ENCODE data around the gene PDE4C. TPM values are rescaled to one million over a fixed set of nuclear protein-coding genes. Genes with fewer than 3 reads are reported as not detected.

PDE4C gene
- total RNA-seq, 1 experiment from 2014 or later, result 0.42 TPM

- Mint-ChIP-seq H3K36me3 (ENCODE audit: insufficient read depth, unreplicated experiment) (peaks cover 6% of the 10 kb centered on the region), H3K27ac (ENCODE audit: low read depth, unreplicated experiment) (no peak overlapping the region), H3K27me3 (ENCODE audit: insufficient read depth, unreplicated experiment) (no peaks in the 10 kb centered on the region), H3K4me3 (ENCODE audit: unreplicated experiment) (no peak overlapping the region), H3K9me3 (ENCODE audit: unreplicated experiment) (no peaks in the 10 kb centered on the region), H3K4me1 (ENCODE audit: insufficient read depth, unreplicated experiment) (no peaks in the 10 kb centered on the region)
- CTCF ChIA-PET, result interaction anchor here (1.6 kb wide), 1 partner anchor 16 kb away, joined by 5 read pairs; no protein-coding TSS in a partner anchor
- TF ChIP-seq CTCF (IDR thresholded peaks at IDR 0.05; ENCODE audit: unreplicated experiment), result no peak
- POLR2A ChIA-PET, result interaction anchor here (2.8 kb wide), 1 partner anchor 12 kb away, joined by 20 read pairs; no protein-coding TSS in a partner anchor
- no TSS peak for BruUV-seq (replicated peaks)
- intact Hi-C loops (cut with micrococcal nuclease), result no loop called here
- DNase-seq (ENCODE audit: unreplicated experiment), result no peak
Observed at GRCh38 chr19:18266771-18267686, 40.8 kb upstream of the PDE4C start.

GRCh38 chr19:18265582-18265981 lies 39.3 kb upstream of the PDE4C start:
- Mint-ChIP-seq H3K4me3 (ENCODE audit: unreplicated experiment) (no peak overlapping the region), H3K27ac (ENCODE audit: low read depth, unreplicated experiment) (no peak overlapping the region), H3K4me1 (ENCODE audit: insufficient read depth, unreplicated experiment) (no peaks in the 10 kb centered on the region), H3K36me3 (ENCODE audit: insufficient read depth, unreplicated experiment) (peaks cover 6% of the 10 kb centered on the region), H3K27me3 (ENCODE audit: insufficient read depth, unreplicated experiment) (no peaks in the 10 kb centered on the region), H3K9me3 (ENCODE audit: unreplicated experiment) (no peaks in the 10 kb centered on the region)
- ChIA-PET POLR2A (no interaction called here), CTCF (interaction anchor here (0.9 kb wide), 1 partner anchor 12 kb away, joined by 4 read pairs; no protein-coding TSS in a partner anchor)
- no peak for DNase-seq (ENCODE audit: unreplicated experiment)
- no peak for TF ChIP-seq CTCF (IDR thresholded peaks at IDR 0.05; ENCODE audit: unreplicated experiment)
- intact Hi-C loops (cut with micrococcal nuclease), result no loop called here
- BruUV-seq (replicated peaks), result no TSS peak

GRCh38 chr19:18264971-18265540 lies 38.8 kb upstream of the PDE4C start:
- Mint-ChIP-seq H3K9me3 (ENCODE audit: unreplicated experiment) (no peaks in the 10 kb centered on the region), H3K27ac (ENCODE audit: low read depth, unreplicated experiment) (no peak overlapping the region), H3K4me3 (ENCODE audit: unreplicated experiment) (no peak overlapping the region), H3K36me3 (ENCODE audit: insufficient read depth, unreplicated experiment) (peaks cover 6% of the 10 kb centered on the region), H3K27me3 (ENCODE audit: insufficient read depth, unreplicated experiment) (no peaks in the 10 kb centered on the region), H3K4me1 (ENCODE audit: insufficient read depth, unreplicated experiment) (no peaks in the 10 kb centered on the region)
- BruUV-seq (replicated peaks), result no TSS peak
- DNase-seq (ENCODE audit: unreplicated experiment), result no peak
- no peak for TF ChIP-seq CTCF (IDR thresholded peaks at IDR 0.05; ENCODE audit: unreplicated experiment)
- ChIA-PET POLR2A (no interaction called here), CTCF (interaction anchor here (0.6 to 0.9 kb wide), 2 partner anchors 12 to 206 kb away, joined by 3 to 4 read pairs; no protein-coding TSS in a partner anchor)
- intact Hi-C loops (cut with micrococcal nuclease), result no loop called here

GRCh38 chr19:18264137-18264854 lies 38.1 kb upstream of the PDE4C start:
- intact Hi-C loops (cut with micrococcal nuclease), result no loop called here
- no peak for DNase-seq (ENCODE audit: unreplicated experiment)
- Mint-ChIP-seq H3K27me3 (ENCODE audit: insufficient read depth, unreplicated experiment) (no peaks in the 10 kb centered on the region), H3K4me3 (ENCODE audit: unreplicated experiment) (no peak overlapping the region), H3K36me3 (ENCODE audit: insufficient read depth, unreplicated experiment) (peaks cover 6% of the 10 kb centered on the region), H3K4me1 (ENCODE audit: insufficient read depth, unreplicated experiment) (no peaks in the 10 kb centered on the region), H3K27ac (ENCODE audit: low read depth, unreplicated experiment) (no peak overlapping the region), H3K9me3 (ENCODE audit: unreplicated experiment) (no peaks in the 10 kb centered on the region)
- ChIA-PET CTCF (interaction anchor here (0.6 kb wide), 1 partner anchor 205 kb away, joined by 3 read pairs; no protein-coding TSS in a partner anchor), POLR2A (no interaction called here)
- no TSS peak for BruUV-seq (replicated peaks)
- no peak for TF ChIP-seq CTCF (IDR thresholded peaks at IDR 0.05; ENCODE audit: unreplicated experiment)

Data from MCF 10A (cell line).